ENCODE measurements around the gene WAPL. TPM values are rescaled to one million over a fixed set of nuclear protein-coding genes. Genes with fewer than 3 reads are reported as not detected.

WAPL gene
- polyA plus RNA-seq, 1 experiment = 24.5 TPM

GRCh38 chr10:86402283-86402941 lies 119.2 kb downstream of the WAPL start:
- Histone ChIP-seq H3K27me3 (ENCODE audit: control insufficient read depth, insufficient read depth, low read length) (no peaks in the 10 kb centered on the region), H3K4me3 (ENCODE audit: low read depth, low read length) (0 out of 2 replicates have a peak overlapping the region, but pooled peaks have one; percentile 1), H3K27ac (ENCODE audit: low read depth, low read length) (no peak overlapping the region), H3K9me3 (ENCODE audit: control insufficient read depth, insufficient read depth, low read length) (peaks cover 3% of the 10 kb centered on the region; the same call in 1 of the 2 replicates)
- ChIA-PET POLR2A (no interaction called here), CTCF (interaction anchor here (0.6 to 4.3 kb wide), 3 partner anchors 15 to 182 kb away, joined by 3 to 46 read pairs (median 6); no protein-coding TSS in a partner anchor)
- DNase-seq (ENCODE audit: low read depth, low spot score) = no peak
- no peak for TF ChIP-seq CTCF (IDR thresholded peaks at IDR 0.05; ENCODE audit: low read depth, low read length)

GRCh38 chr10:86401588-86402282 lies 119.9 kb downstream of the WAPL start:
- Histone ChIP-seq H3K4me3 (ENCODE audit: low read depth, low read length) (peak overlapping the region; percentile 1; the same call in 1 of the 2 replicates), H3K27me3 (ENCODE audit: control insufficient read depth, insufficient read depth, low read length) (no peaks in the 10 kb centered on the region), H3K9me3 (ENCODE audit: control insufficient read depth, insufficient read depth, low read length) (peaks cover 3% of the 10 kb centered on the region; the same call in 1 of the 2 replicates), H3K27ac (ENCODE audit: low read depth, low read length) (no peak overlapping the region)
- no peak for TF ChIP-seq CTCF (IDR thresholded peaks at IDR 0.05; ENCODE audit: low read depth, low read length)
- ChIA-PET POLR2A (no interaction called here), CTCF (interaction anchor here (0.6 to 4.3 kb wide), 7 partner anchors 9 to 300 kb away, joined by 3 to 46 read pairs (median 4); no protein-coding TSS in a partner anchor)
- DNase-seq (ENCODE audit: low read depth, low spot score) = no peak

- Histone ChIP-seq H3K27me3 (ENCODE audit: control insufficient read depth, insufficient read depth, low read length) (no peaks in the 10 kb centered on the region), H3K4me3 (ENCODE audit: low read depth, low read length) (peak overlapping the region; percentile 66), H3K27ac (ENCODE audit: low read depth, low read length) (peak overlapping the region; percentile 11), H3K9me3 (ENCODE audit: control insufficient read depth, insufficient read depth, low read length) (peaks cover 3% of the 10 kb centered on the region; the same call in 1 of the 2 replicates)
- ChIA-PET CTCF (interaction anchor here (0.8 to 4.3 kb wide), 25 partner anchors 8 to 301 kb away, joined by 3 to 46 read pairs (median 4); partner anchors contain the start of gene WAPL), POLR2A (interaction anchor here (1.3 kb wide), 1 partner anchor 10 kb away, joined by 3 read pairs; no protein-coding TSS in a partner anchor)
- peak; percentile 27; the same call in 1 of the 2 replicates for TF ChIP-seq CTCF (IDR thresholded peaks at IDR 0.05; ENCODE audit: low read depth, low read length)
- no peak for DNase-seq (ENCODE audit: low read depth, low spot score)
Measured at GRCh38 chr10:86400705-86401587, 120.6 kb downstream of the WAPL start.

- peak overlapping the region; percentile 21 for H3K27ac ChIP-seq (ENCODE audit: low read depth, low read length)
- TF ChIP-seq CTCF (IDR thresholded peaks at IDR 0.05; ENCODE audit: low read depth, low read length) = peak; percentile 93
- peak; percentile 88 for DNase-seq (ENCODE audit: low read depth, low spot score)
- H3K27me3 ChIP-seq (ENCODE audit: control insufficient read depth, insufficient read depth, low read length) = no peaks in the 10 kb centered on the region
- H3K9me3 ChIP-seq (ENCODE audit: control insufficient read depth, insufficient read depth, low read length) = peaks cover 3% of the 10 kb centered on the region; the same call in 1 of the 2 replicates
- CTCF ChIA-PET = interaction anchor here (0.5 to 4.3 kb wide), 31 partner anchors 9 to 570 kb away, joined by 3 to 46 read pairs (median 4); partner anchors contain the start of gene WAPL
- POLR2A ChIA-PET = interaction anchor here (0.8 to 1.3 kb wide), 3 partner anchors 11 to 288 kb away, joined by 3 to 8 read pairs (median 3); no protein-coding TSS in a partner anchor
- peak overlapping the region; percentile 66 for H3K4me3 ChIP-seq (ENCODE audit: low read depth, low read length)
Measured at GRCh38 chr10:86399879-86400704, 121.5 kb downstream of the WAPL start.

All from AG04450 (cell line).